COR-L47 (cell line): ENCODE data around the gene ANAPC15.

ENCODE experiments used
- DNase-seq: peaks from one replicate; lab custom pipeline; 2025; lab: John Stamatoyannopoulos, UW

ANAPC15 gene

GRCh38 chr11:72085621-72086351 is 26.7 kb downstream of the ANAPC15 start:
- DNase-seq, result peak; percentile 27

GRCh38 chr11:72084965-72085364 is 27.5 kb downstream of the ANAPC15 start:
- no peak for DNase-seq

GRCh38 chr11:72084076-72084475 is 28.4 kb downstream of the ANAPC15 start:
- DNase-seq, result no peak

GRCh38 chr11:72083414-72083813 is 29.1 kb downstream of the ANAPC15 start:
- peak; percentile 26 for DNase-seq

- no peak for DNase-seq
Observed at GRCh38 chr11:72081821-72082453, 30.6 kb downstream of the ANAPC15 start.

- DNase-seq, result no peak
Observed at GRCh38 chr11:72081184-72081644, 31.3 kb downstream of the ANAPC15 start.

- DNase-seq, result peak; percentile 100
Observed at GRCh38 chr11:72080326-72081183, 31.9 kb downstream of the ANAPC15 start, which contains the start of the genes LRRC51 and NUMA1. Gene LRRC51, plus strand, starts transcription at chr11:72080850. Its CDS starts 8,234 bp downstream, at chr11:72089084. Gene NUMA1, minus strand, starts transcription at chr11:72080542. Its CDS starts 44,599 bp downstream, at chr11:72035943.

GRCh38 chr11:72079819-72080325 is 32.6 kb downstream of the ANAPC15 start:
- no peak for DNase-seq

GRCh38 chr11:72078477-72078876 is 34.0 kb downstream of the ANAPC15 start:
- no peak for DNase-seq

GRCh38 chr11:72075756-72076155 is 36.7 kb downstream of the ANAPC15 start:
- DNase-seq, result no peak

GRCh38 chr11:72075109-72075508 is 37.4 kb downstream of the ANAPC15 start:
- no peak for DNase-seq

- no peak for DNase-seq
Observed at GRCh38 chr11:72072348-72072747, 40.1 kb downstream of the ANAPC15 start.

GRCh38 chr11:72070491-72070890 is 42.0 kb downstream of the ANAPC15 start:
- DNase-seq, result no peak

- DNase-seq, result no peak
Observed at GRCh38 chr11:72069787-72070251, 42.7 kb downstream of the ANAPC15 start.

GRCh38 chr11:72069200-72069599 is 43.3 kb downstream of the ANAPC15 start:
- DNase-seq, result no peak

- DNase-seq, result no peak
Observed at GRCh38 chr11:72067676-72068075, 44.8 kb downstream of the ANAPC15 start.

- DNase-seq, result no peak
Observed at GRCh38 chr11:72067266-72067665, 45.2 kb downstream of the ANAPC15 start.

- DNase-seq, result no peak
Observed at GRCh38 chr11:72066855-72067254, 45.6 kb downstream of the ANAPC15 start.

- no peak for DNase-seq
Observed at GRCh38 chr11:72061739-72062396, 50.6 kb downstream of the ANAPC15 start.
